Caco-2 (cell line): Measurements from ENCODE around the gene PRR15L. TPM values are rescaled to one million over a fixed set of nuclear protein-coding genes. Genes with fewer than 3 reads are reported as not detected.

Experiments
- BruUV-seq: library from RNA; stranded (reverse); fragments of 400-500 nt; replicated peaks from 2 replicates; lab custom pipeline; 2021; lab: Mats Ljungman, UMichigan
- CTCF ChIA-PET: fragments of 300-600 bp; sonication (Branson Sonifier 250); formaldehyde crosslinking; loops from one replicate; lab custom pipeline; 2022; ENCODE audit warnings: antibody characterized with exemption; lab: Charles Lee
- POLR2A ChIA-PET: fragments of 300-600 bp; sonication (Branson Sonifier 250); formaldehyde crosslinking; loops from one replicate; lab custom pipeline; 2022; ENCODE audit warnings: antibody characterized with exemption; lab: Charles Lee
- DNase-seq, 2 experiments: peaks; one replicate each; pipeline versions ENCODE4 v3.0.0 to v3.0.0-alpha.2; 2020 to 2022
- H3K27me3 ChIP-seq: replicated peaks from 2 replicates; pipeline ENCODE4 v1.6.0; 2011; ENCODE audit warnings: low read length; ENCODE audit not compliant: control insufficient read depth, insufficient read depth
- H3K36me3 ChIP-seq: 2 replicates; pipeline ENCODE4 v1.5.1; 2011; ENCODE audit warnings: low read length; ENCODE audit not compliant: control insufficient read depth, insufficient read depth
- H3K4me1 ChIP-seq: fragments of 250-450 bp; sonication (Bioruptor Pico); 2 replicates; pipeline ENCODE4 v1.5.1; 2020; ENCODE audit warnings: mild to moderate bottlenecking
- H3K4me3 ChIP-seq: 2 replicates; pipeline ENCODE4 v1.5.1; 2011; ENCODE audit warnings: low read depth, mild to moderate bottlenecking, control low read depth, low read length
- H3K9me3 ChIP-seq: fragments of 250-450 bp; sonication (Bioruptor Pico); 2 replicates; pipeline ENCODE4 v1.5.1; 2020; ENCODE audit warnings: mild to moderate bottlenecking, moderate library complexity
- H3K27ac Mint-ChIP-seq: one replicate; pipeline ENCODE4 v1.8.0; 2022; ENCODE audit warnings: mixed read lengths; ENCODE audit not compliant: unreplicated experiment
- H3K27me3 Mint-ChIP-seq: one replicate; pipeline ENCODE4 v1.8.0; 2022; ENCODE audit warnings: mixed read lengths; ENCODE audit not compliant: insufficient read depth, unreplicated experiment
- H3K36me3 Mint-ChIP-seq: one replicate; pipeline ENCODE4 v1.8.0; 2022; ENCODE audit warnings: mild to moderate bottlenecking, mixed read lengths; ENCODE audit not compliant: insufficient read depth, unreplicated experiment
- H3K4me1 Mint-ChIP-seq: one replicate; pipeline ENCODE4 v1.8.0; 2022; ENCODE audit warnings: low read depth, mixed read lengths; ENCODE audit not compliant: unreplicated experiment
- H3K4me3 Mint-ChIP-seq: one replicate; pipeline ENCODE4 v1.8.0; 2022; ENCODE audit warnings: mild to moderate bottlenecking, moderate library complexity, mixed read lengths; ENCODE audit not compliant: unreplicated experiment
- H3K9me3 Mint-ChIP-seq: one replicate; pipeline ENCODE4 v1.8.0; 2022; ENCODE audit warnings: mixed read lengths; ENCODE audit not compliant: unreplicated experiment
- CTCF ChIP-seq, 2 experiments: fragments of 200-600 bp in 1 of 2; IDR thresholded peaks; 1 replicate in 1 of 2; 2 replicates in 1 of 2; pipeline versions ENCODE4 v1.5.1 to v1.8.0; 2011 to 2022; ENCODE audit warnings: antibody characterized with exemption in 1 of 2, control low read depth in 1 of 2, inconsistent platforms in 1 of 2, low read depth in 1 of 2, low read length in 1 of 2, mild to moderate bottlenecking in 1 of 2, moderate library complexity in 1 of 2; ENCODE audit not compliant: insufficient read depth in 1 of 2, severe bottlenecking in 1 of 2, unreplicated experiment in 1 of 2
- intact Hi-C: fragments of 100-400 bp; cut with micrococcal nuclease; formaldehyde crosslinking; loops from one replicate; pipeline ENCODE4 v1.10.0; 2022; ENCODE audit not compliant: unreplicated experiment
- total RNA-seq: library from RNA; stranded (reverse); gene quantifications from 2 replicates; pipeline ENCODE4 v1.2.3, GENCODE V29; 2022

Gene PRR15L
- total RNA-seq, 1 experiment from 2014 or later: 24.3 TPM

- H3K36me3 Mint-ChIP-seq: peaks cover 24% of the 10 kb centered on the region
- no peaks in the 10 kb centered on the region for H3K9me3 ChIP-seq
- H3K9me3 Mint-ChIP-seq: no peaks in the 10 kb centered on the region
- peak overlapping the region; percentile 94 for H3K4me3 Mint-ChIP-seq
- 0 out of 2 replicates have a peak, but pooled peaks cover 2% of the 10 kb centered on the region for H3K36me3 ChIP-seq
- H3K4me1 ChIP-seq: peaks cover 48% of the 10 kb centered on the region
- ChIA-PET CTCF (interaction anchor here (0.5 to 7.0 kb wide), 51 partner anchors 11 to 1026 kb away, joined by 3 to 219 read pairs (median 5); partner anchors contain the start of genes CBX1, LRRC46, MRPL10 and NFE2L1), POLR2A (interaction anchor here (0.5 to 3.2 kb wide), 31 partner anchors 10 to 237 kb away, joined by 3 to 70 read pairs (median 5); partner anchors contain the start of genes LRRC46, MRPL10, NFE2L1 and PNPO)
- peak overlapping the region; percentile 92 for H3K27ac Mint-ChIP-seq
- DNase-seq: no peak
- no peak for TF ChIP-seq CTCF (IDR thresholded peaks at IDR 0.05; ENCODE audit: insufficient read depth in 1 of 2, low read depth in 1 of 2, low read length in 1 of 2, severe bottlenecking in 1 of 2, unreplicated experiment in 1 of 2)
- peak overlapping the region; percentile 26 for H3K4me3 ChIP-seq
- BruUV-seq: no TSS peak
- no peaks in the 10 kb centered on the region for H3K27me3 Mint-ChIP-seq
- H3K27me3 ChIP-seq: no peaks in the 10 kb centered on the region
- intact Hi-C loops: loop anchor here (1.0 to 2.0 kb wide), 6 partner anchors 13 to 129 kb away; partner anchors contain the start of genes NFE2L1, PRR15L and SCRN2
- H3K4me1 Mint-ChIP-seq: peaks cover 32% of the 10 kb centered on the region
Measured at GRCh38 chr17:47969930-47970724, 12.4 kb upstream of the PRR15L start.

GRCh38 chr17:47968836-47969235 lies 11.2 kb upstream of the PRR15L start:
- Mint-ChIP-seq H3K4me1 (peaks cover 43% of the 10 kb centered on the region), H3K27ac (no peak overlapping the region)

More at GRCh38 chr17:47968836-47969235, 11.2 kb upstream of the PRR15L start:
- no peaks in the 10 kb centered on the region for H3K9me3 Mint-ChIP-seq
- intact Hi-C loops: no loop called here
- DNase-seq: no peak
- Histone ChIP-seq H3K4me3 (no peak overlapping the region), H3K4me1 (peaks cover 59% of the 10 kb centered on the region), H3K36me3 (0 out of 2 replicates have a peak, but pooled peaks cover 2% of the 10 kb centered on the region), H3K27me3 (no peaks in the 10 kb centered on the region), H3K9me3 (no peaks in the 10 kb centered on the region)
- no peak overlapping the region for H3K4me3 Mint-ChIP-seq
- POLR2A ChIA-PET: interaction anchor here (0.5 to 1.2 kb wide), 3 partner anchors 8 to 914 kb away, joined by 3 to 6 read pairs (median 4); no protein-coding TSS in a partner anchor
- TF ChIP-seq CTCF (IDR thresholded peaks at IDR 0.05; ENCODE audit: insufficient read depth in 1 of 2, low read depth in 1 of 2, low read length in 1 of 2, severe bottlenecking in 1 of 2, unreplicated experiment in 1 of 2): no peak
- CTCF ChIA-PET: interaction anchor here (4.6 to 7.0 kb wide), 3 partner anchors 11 to 25 kb away, joined by 157 to 219 read pairs (median 172); partner anchors contain the start of genes PNPO and PRR15L
- no peaks in the 10 kb centered on the region for H3K27me3 Mint-ChIP-seq
- no TSS peak for BruUV-seq
- H3K36me3 Mint-ChIP-seq: peaks cover 19% of the 10 kb centered on the region
